GM21381 (cell line): ENCODE measurements around the gene MYH10.
"Not testable (repeated sequence)": the region's sequence is repeated elsewhere in the genome, so short reads cannot be mapped to it uniquely, and the experiment has no call there.

Source experiments
- ATAC-seq: cut with Tn5 transposase; IDR thresholded peaks from one replicate; pipeline ENCODE4 v1.9.1; 2021; ENCODE audit warnings: mild to moderate bottlenecking, moderate library complexity; ENCODE audit not compliant: unreplicated experiment

MYH10 gene

DNA sequence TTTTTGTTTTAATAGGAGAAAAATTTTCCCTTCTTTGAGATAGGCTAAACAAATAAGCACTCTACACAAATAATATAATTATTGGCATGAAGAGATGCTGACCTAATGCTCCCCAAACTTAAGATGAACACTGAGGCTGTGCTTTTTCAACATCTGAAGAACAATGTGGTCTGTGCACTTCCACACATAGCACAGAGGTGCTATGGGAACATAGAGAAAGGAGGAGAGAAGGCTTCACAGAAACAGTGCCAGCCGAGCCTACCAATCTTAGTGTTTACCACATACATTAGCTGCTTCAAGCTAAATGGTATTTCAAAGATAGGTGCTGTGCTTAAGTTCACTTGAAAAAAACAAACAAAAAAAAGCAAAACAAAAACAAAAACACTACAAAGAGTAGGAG lies 72.4 kb downstream of the MYH10 start:
- no peak for ATAC-seq

DNA sequence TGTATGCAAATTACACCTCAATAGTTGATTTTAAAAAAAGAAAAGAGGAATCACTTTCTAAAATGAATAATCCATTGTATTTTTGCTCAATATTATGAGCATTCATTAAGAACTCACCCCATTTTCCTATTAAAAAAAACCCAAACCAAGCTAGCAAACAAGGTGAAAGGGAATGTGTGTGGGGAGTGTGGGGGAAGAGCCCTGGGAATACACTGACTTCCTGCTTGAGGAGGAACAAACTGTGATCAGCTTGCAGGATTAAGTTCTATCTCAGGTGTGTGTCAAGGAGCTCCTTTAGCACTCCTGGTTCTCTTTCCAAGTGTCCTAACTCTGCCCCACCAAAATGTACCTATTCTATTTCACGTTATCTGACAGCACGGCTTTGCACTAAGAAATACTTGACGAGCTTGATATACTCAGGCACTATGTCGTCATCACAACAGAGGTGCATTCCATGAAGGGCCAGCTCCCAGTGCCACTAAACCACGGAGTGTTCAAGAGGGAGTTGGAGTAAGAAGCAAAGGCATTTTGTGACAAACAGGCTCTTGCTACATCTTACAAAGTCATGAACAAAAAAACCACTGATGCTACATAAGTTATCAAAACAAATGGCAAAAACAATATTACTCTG lies 73.2 kb downstream of the MYH10 start:
- ATAC-seq: no peak

GRCh38 chr17:8556074-8556473 lies 74.5 kb downstream of the MYH10 start:
- ATAC-seq: no peak

GRCh38 chr17:8555062-8555461 lies 75.5 kb downstream of the MYH10 start:
- no peak for ATAC-seq

DNA sequence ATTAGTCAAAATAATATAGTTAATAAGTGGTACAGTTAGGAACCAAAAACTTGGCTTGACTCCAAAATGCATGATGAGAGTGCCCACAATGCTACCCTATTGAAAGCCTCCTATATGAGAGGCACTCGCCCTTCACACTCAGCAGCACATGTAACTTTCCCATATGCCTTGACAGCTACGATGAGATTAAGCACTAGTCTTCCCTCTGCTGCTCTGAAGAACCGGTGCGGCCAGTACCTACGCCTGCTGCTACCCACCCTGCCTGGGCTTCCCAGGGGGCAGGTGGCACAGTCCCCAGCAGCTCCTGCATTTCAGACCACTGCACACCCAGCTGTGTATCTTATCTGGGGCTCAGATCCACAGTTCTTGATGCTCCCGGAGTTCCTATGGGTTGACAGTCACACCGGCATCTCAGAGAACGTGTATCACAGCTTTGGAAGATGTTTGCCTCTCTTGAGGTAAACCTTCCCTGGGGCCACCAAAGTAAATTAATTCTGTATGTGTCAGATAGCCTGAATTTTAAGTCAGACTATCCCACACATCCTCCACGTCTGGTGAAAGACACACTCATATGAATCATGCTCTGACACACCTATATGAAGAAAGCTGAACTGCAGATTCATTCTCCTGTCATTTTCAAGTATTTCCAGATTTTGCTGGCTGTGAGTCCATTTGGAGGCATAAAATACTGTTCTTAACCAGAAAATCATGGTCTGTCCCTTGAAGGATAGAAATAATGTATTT lies 77.8 kb downstream of the MYH10 start:
- no peak for ATAC-seq

DNA sequence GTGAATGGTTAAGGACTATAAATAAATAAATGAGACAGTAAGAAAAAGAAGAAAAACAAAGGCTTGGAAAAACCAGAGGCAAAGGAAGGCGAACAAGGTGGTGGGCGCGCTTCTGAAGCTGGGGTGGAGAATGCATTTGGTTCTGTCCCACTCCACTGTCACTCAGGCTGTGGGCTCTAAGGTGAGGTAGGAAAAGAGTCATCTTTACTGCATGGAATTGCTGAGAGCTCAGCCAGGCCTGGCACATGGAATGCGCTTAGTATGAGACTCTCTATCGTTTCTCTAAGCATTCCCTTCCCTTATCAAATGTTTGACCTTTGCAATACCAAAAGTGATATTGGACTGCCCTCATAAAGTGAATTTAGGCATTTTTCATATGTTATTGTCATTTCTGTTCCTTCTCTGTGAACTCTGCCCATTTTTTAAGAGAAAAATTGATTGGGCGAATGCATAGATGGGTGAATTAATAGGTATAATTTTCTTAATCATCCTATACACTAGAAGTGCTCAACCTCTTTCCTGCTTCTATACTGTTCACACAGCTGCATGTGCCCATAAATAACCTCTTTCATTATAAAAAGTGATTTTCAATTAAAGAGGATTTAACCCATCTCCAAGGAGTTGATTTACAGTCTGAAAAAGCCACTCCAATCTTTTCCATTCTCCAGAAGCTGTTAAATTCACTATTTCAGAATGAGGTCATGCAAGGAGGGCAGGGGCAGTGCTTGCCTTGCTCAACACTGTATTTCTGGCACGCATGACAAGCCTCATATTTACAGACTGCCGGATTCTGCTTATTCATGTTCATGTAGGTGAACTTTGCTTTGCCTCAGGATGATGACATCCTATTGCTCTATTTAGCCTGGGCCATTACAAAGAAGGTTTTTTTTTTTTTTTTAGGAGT lies 87.7 kb downstream of the MYH10 start:
- ATAC-seq: no peak

GRCh38 chr17:8539976-8540375 lies 90.5 kb downstream of the MYH10 start:
- not testable (repeated sequence) for ATAC-seq

- no peak for ATAC-seq
Measured at GRCh38 chr17:8537734-8538133, 92.8 kb downstream of the MYH10 start.

GRCh38 chr17:8534498-8535188 lies 95.9 kb downstream of the MYH10 start:
- no peak for ATAC-seq

DNA sequence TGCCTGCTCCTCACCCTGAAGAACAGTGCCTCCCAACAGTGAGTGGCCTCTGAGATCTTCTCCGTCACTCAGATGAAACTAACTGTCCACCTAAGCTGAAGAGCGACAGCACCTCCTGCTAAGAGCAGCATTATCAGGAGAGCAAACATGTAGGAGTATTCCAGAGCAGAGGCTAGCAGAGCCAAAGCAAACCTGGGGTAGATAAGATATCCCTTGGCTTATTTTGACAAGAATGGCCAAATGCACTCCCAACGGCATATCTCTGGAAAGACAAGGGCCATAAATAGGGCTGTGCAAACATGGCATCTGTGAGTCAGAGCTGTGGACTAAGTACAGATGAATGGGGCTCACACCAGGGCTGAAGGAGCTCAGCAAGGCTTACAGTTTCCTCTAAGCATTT lies 98.5 kb downstream of the MYH10 start:
- no peak for ATAC-seq

DNA sequence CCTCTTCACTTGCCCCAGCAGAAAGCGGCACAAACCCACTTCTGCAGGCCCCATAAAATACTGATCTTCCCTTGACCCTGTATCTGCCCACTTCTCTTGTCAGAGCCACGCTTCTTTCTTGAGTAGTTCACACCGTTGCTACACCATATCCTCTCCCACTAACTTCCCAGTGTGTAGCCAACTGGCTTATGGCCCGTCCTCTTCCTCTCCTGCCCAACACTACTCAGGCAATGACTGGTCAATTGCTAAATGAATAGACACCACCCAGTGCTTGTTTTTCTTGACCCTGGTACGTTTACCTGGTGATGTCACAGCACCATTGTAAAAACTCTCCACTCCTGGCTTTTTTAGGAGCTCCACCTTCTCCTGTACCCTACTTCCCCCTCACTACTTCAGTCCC lies 107.9 kb downstream of the MYH10 start:
- no peak for ATAC-seq

- ATAC-seq: no peak
Measured at GRCh38 chr17:8520981-8521380, 109.5 kb downstream of the MYH10 start.

DNA sequence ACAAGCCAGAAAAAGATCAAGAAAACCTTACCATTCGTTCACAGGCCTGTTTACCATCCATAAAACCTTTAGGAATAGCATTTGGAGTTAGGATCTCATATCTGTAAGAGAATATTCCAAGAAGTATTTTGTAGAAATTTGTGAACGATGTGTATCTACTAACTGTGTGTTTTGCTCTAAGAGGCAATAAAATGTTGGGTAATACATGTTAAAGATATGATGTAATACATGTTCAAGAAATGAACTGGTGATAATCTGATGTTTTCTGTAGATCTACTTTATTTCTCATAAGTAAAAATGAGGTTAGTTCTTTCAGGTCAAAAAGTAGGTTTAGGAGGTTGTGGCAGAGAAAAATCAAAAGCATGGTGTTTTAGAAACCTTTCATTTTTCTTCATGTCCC lies 111.7 kb downstream of the MYH10 start:
- ATAC-seq: no peak

GRCh38 chr17:8518326-8518725 lies 112.2 kb downstream of the MYH10 start:
- no peak for ATAC-seq

- no peak for ATAC-seq
Measured at GRCh38 chr17:8514801-8515200, 115.7 kb downstream of the MYH10 start.

- ATAC-seq: no peak
Measured at GRCh38 chr17:8506145-8506544, 124.4 kb downstream of the MYH10 start.

DNA sequence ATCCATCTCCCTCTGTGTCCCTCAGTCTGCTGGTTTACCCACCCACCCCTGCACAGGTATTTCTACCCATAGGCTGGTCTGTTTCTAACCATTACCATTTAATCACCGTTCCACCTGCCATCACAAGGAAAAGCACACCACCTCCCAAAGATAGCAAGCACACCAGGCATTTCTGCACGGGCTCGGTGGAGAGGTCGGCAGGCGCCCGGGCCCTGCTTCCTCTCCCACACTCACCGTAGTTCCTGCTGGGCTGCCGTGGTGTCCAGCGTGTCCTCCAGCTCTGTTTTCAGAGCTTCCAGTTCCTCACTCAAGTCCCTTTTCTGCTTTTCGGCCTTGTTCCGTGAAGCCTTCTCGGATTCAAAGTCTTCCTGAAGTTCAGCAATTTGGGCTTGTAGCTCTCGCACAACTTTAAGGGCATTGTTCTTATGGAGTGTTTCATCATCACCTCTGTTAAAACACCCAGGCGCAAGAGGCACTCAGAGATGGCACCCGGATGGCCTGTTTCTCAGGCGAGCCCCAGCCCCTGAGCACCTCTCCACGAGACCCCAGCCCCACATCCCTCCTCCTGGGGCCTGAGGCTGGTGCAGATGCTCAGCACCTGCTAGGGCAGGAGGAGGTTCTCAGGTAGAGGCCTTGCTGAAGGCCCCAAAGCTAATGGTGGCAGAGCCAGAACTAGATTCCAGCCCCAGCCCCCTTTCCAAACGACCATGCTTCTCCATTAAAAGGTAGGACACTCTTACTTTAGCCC lies 125.9 kb downstream of the MYH10 start:
- ATAC-seq: no peak

GRCh38 chr17:8503807-8504206 lies 126.7 kb downstream of the MYH10 start:
- ATAC-seq: no peak

GRCh38 chr17:8503368-8503767 lies 127.2 kb downstream of the MYH10 start:
- no peak for ATAC-seq

DNA sequence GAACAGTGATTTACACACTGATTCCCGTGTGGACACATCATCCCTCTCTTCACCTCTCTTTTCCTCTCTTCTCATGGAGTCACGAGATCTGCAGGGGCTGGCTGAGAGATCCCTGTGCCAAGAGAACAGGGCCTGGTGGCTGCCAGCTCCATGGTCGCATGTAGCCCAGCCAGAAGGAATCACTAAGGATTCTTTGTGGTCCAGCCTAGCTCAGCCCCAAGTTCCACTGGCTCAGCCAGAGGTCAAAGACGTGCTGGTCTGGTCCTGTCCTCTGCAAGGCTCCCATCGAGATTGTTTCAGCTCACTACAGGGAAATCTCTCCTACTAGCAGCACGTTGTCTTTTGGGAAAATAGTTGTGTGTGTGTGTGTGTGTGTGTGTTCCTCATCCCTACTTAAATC lies 128.4 kb downstream of the MYH10 start:
- no peak for ATAC-seq
